Measurements from ENCODE around the gene CABP4. TPM values are rescaled to one million over a fixed set of nuclear protein-coding genes. Genes with fewer than 3 reads are reported as not detected.

CABP4 gene
- total RNA-seq, 1 donor, result not detected

DNA sequence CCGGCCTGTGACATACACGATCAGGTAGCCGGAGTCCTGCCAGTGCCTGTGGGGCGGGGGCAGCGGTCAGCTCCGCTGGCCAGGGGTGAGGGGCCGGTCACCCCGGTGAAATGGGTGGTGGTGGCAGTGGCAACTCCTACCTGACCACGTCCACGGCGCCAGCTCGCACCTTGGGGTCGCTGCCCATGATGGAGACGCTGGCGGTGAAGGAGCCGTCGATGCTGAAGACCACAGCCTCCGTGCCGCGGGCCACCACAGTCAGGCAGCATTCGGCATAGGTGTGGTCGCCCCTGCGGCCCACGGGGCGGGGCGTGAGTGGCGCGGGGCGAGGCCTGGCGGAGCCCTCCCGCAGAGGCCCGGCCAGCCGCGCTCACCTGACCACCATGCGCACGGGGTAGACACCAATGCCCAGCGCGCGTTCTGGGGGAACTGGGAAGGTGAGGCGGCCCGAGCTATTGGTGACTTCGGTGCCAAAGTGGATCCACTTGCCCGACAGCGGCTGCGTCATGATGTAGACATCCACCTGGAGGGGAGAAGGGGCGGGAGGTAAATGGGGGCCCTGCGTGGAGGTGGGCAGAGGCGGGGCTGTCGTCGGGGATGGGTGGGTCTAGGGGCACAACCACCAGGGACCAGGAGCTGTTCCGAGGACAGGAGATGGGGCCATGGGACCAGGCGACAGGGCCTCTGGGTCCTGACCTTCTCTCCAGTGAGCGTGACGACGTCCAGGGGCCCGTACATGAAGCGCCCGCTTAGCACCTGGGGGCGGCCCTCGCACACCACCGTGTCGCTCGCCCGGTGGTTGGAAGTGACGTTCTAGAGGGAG is 38.6 kb downstream of the CABP4 start:
- TF ChIP-seq, protein P1, sequence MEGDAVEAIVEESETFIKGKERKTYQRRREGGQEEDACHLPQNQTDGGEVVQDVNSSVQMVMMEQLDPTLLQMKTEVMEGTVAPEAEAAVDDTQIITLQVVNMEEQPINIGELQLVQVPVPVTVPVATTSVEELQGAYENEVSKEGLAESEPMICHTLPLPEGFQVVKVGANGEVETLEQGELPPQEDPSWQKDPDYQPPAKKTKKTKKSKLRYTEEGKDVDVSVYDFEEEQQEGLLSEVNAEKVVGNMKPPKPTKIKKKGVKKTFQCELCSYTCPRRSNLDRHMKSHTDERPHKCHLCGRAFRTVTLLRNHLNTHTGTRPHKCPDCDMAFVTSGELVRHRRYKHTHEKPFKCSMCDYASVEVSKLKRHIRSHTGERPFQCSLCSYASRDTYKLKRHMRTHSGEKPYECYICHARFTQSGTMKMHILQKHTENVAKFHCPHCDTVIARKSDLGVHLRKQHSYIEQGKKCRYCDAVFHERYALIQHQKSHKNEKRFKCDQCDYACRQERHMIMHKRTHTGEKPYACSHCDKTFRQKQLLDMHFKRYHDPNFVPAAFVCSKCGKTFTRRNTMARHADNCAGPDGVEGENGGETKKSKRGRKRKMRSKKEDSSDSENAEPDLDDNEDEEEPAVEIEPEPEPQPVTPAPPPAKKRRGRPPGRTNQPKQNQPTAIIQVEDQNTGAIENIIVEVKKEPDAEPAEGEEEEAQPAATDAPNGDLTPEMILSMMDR (IDR thresholded peaks at IDR 0.05; ENCODE audit: insufficient read depth, low read depth, low read length), result no peak

DNA sequence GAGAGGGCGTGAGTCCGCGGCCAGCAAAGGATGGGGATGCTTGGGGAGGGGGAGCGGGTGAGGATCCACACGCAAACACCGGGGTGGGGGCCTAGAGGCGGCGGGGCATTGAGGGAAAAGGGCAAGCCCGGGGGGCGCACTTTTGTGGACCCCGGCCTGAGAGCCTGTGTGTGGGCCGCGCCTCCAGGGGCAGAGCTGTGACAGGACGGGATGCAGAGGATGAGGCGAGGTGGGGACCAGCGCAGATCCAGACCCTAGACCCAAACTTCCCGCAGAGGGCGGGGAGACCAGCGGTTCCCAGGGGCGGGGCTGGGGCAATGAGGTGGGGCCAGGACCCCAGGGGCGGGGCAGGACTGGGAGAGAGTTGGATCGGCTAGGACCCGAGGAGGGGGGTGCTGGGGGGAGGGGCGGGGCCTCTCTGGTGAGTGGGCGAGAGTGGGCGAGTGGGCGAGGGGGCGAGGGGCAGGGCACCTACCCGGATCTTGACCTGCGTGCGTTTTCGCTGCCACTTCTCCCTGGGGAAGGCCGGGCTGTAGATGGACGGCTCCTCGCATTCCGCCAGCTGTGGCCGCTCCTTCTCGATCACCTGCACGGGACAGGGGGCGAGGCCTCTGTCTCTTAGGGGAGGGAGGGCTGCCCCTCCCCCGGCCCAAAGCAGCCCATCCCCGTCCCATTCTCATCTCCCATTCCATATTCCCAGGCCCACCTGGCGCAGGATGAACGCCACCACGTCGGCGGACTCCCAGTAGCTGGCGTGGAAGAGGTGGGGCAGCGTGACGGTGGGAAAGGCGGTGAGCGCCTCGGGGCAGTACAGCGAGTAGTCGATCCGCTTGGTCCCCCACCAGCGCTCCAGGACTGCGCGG is 39.4 kb downstream of the CABP4 start:
- no peak for DNase-seq (ENCODE audit: low read depth)
- no peak overlapping the region for H3K4me3 ChIP-seq (ENCODE audit: low read depth, low read length)
- TF ChIP-seq, protein P1 (IDR thresholded peaks at IDR 0.05; ENCODE audit: insufficient read depth, low read depth, low read length), result no peak

More for the DNA sequence above, 38.6 kb downstream of the CABP4 start:
- DNase-seq (ENCODE audit: low read depth), result no peak
- no peak overlapping the region for H3K4me3 ChIP-seq (ENCODE audit: low read depth, low read length)

DNA sequence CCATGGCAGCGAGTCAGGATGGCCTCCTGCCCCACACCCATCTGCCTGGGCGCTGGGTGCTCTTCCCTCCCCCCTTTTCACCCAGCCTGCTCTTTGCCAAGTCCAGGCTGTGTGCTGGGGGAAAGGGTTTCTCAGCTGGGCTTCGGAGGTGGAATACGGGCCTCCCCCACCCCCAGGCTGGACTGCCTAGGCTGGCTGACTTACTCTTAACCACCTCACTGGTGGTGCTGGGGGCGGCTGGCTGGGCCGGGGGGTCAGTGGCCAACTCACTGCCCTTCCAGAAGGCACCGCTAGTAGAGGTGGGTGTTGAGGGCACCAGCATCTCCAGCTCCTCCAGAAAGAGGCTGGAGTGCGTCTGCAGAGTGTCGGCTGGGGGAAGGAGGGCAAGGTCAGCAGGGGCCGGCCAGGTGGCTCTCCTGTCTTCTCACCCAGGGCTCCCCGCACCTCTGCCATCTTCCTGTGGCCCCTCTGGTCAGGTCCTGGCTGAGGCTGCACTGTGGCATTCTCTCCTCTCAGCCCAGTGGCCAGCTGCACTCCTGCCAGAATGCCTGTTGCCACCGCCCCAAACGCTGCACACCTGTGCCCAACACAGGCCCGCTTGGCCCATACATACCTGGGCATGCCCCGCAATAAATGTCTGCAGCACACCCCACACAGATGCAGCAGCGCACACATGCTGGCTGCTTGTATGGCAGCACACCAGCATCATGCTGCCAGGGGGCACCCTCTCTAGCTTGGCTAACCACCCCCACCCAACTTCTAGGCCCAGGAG is 40.3 kb downstream of the CABP4 start:
- DNase-seq (ENCODE audit: low read depth), result no peak
- TF ChIP-seq, protein P1 (IDR thresholded peaks at IDR 0.05; ENCODE audit: insufficient read depth, low read depth, low read length), result no peak
- no peak overlapping the region for H3K4me3 ChIP-seq (ENCODE audit: low read depth, low read length)

DNA sequence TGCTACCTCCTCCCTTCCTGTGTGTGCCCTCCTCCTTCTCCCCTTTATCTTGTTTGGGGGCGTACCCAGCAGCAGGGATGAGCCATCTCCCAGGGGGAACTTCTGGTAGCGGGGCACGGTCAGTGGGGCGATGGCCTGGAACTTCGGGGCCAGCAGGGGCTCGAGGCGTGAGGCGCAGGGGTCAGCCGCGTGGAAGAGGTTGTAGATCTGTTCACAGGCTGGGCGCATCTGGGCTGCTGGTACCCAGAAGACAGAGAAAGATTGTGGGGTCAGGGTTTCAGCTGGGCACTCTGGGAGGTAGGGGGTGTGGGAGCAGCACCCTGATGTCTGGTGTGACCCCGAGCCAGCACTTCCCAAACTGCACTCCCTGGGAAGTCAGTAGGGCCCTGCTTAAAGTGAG is 41.0 kb downstream of the CABP4 start:
- H3K4me3 ChIP-seq (ENCODE audit: low read depth, low read length), result no peak overlapping the region
- TF ChIP-seq, protein P1 (IDR thresholded peaks at IDR 0.05; ENCODE audit: insufficient read depth, low read depth, low read length), result no peak
- no peak for DNase-seq (ENCODE audit: low read depth)

DNA sequence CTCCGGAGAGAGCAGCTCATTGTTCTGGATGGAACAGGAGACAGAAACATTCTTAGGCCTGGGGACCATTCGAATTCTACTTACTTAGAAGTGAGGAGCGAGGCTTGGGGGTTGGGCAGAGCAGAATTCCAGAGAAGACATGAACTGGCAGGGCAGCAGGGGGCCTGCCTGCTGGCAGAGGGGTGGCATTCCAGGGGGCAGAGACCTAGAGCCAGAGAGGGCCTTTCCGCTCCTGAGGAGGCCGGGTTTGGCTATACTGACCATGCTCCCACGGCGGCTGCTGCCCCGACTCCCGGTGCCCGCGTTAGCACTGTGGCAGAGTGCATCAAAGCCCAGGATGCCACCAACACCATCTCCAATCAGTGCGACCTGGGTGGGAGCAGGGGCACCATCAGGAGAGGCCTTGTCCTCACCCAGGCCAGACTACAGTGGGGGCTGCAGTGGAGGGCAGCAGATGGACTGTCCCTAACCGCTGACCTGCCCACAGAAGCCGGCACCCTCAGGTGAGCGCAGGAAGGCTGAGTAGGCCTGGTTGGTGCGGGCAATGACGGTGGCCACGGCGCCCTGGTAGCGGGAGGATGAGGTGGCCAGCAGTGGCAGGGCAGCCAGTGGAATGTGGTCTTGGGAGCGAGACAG is 42.6 kb downstream of the CABP4 start:
- TF ChIP-seq, protein P1 (IDR thresholded peaks at IDR 0.05; ENCODE audit: insufficient read depth, low read depth, low read length), result no peak
- no peak overlapping the region for H3K4me3 ChIP-seq (ENCODE audit: low read depth, low read length)
- DNase-seq (ENCODE audit: low read depth), result no peak

DNA sequence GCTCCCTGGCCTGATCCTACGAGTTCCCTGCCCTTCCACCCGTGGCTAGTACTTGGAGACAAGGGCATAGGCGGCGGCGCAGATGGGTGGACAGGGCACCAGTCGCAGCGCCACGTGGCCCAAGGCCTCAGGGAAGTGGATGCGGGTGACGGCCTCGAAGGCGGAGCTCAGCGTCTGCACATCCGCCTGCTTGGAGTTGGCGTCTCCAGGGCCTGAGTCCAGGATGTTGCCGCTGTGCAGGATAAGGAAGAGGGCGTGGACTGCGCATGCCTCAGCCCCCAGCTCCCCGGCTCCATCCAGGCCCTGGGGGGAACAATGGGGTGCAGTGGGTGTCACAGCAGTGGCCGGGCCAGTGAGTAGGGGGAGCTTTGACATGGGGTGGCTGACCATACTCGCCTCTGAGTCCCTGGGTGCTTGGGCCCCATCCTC is 43.4 kb downstream of the CABP4 start:
- DNase-seq (ENCODE audit: low read depth), result no peak

More for the DNA sequence above, 43.4 kb downstream of the CABP4 start:
- no peak overlapping the region for H3K4me3 ChIP-seq (ENCODE audit: low read depth, low read length)
- TF ChIP-seq, protein P1 (IDR thresholded peaks at IDR 0.05; ENCODE audit: insufficient read depth, low read depth, low read length), result no peak

Measured in fibroblast of villous mesenchyme (primary cell).